HG02623 (cell line): ENCODE measurements around the gene DCTD.

Experiments
- ATAC-seq: cut with Tn5 transposase; IDR thresholded peaks from one replicate; pipeline ENCODE4 v1.9.1; 2021; ENCODE audit warnings: moderate library complexity; ENCODE audit not compliant: unreplicated experiment

DCTD gene

DNA sequence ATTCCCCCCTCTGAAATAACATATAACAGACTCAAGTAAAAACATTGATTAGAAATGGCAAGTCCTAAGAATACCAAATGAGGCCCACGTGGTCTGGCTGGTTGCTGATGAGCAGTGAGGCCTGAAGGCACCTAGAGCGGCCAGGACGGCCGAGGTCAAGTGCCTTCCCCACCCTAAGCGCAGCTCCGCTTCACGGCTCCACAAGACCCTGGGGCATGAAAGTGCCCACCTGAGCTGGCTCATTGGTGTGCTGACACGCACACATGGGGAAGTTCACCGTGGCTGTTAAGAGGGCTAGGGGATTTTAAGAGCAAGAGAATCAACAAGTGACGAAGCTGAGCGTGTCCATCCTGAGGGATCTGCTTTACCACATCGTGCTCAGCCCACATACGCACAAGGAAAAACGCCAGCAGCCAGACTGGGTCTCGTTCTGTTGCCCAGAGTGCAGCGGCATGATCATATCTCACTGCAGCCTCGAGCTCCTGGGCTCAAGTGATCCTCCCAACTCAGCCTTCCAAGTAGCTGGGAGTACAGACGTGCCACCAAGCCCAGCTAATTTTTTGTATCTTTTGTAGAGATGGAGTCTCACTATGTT, 22.4 kb downstream of the DCTD start:
- no peak for ATAC-seq

DNA sequence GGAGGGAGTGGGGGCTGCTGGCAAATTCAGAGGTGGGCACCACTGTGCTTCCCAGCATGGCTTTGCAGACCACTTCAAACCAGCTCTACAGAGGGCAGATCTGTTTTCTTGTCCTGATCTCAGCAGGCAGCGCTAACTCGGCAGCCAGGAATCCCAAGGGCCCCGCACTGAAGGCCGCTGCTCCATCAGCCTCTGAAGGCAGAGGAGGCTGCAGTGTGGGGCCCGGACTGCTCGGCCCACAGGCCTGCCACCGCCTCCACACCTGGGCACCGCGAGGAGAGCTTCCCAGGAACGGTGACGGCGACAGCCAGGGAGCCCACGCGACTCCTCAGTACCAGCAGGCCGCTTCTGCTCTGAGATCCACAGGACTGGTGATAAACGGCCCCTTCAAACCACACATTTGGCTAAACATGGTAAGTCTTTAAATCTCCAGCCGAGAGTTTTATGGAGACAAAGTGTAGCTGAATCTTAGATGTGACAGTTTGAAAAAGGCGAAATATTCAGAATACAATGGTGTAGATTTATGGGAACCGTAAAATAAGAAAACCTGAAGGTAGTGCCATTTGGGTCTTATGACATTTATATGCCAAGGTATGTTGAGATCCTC, 23.6 kb downstream of the DCTD start:
- ATAC-seq = no peak

DNA sequence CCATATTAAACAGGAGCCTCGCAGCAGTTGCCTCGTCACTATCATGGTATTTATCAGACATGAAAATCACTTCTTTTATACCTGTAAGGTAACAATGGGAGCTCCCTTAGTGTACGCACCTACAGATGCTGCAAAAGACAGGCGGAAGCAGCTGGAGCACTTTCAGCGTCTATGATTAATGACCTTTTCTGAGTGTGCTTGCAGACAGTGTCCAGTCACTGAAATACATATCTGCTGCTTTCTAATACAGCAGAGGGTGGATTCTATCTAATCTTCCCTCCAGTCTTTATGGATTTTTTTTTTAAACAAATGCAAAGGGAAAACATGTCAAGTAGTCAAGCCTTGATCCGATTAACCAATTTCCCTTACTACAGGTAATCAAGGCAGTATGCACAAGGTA, 24.1 kb downstream of the DCTD start:
- no peak for ATAC-seq

DNA sequence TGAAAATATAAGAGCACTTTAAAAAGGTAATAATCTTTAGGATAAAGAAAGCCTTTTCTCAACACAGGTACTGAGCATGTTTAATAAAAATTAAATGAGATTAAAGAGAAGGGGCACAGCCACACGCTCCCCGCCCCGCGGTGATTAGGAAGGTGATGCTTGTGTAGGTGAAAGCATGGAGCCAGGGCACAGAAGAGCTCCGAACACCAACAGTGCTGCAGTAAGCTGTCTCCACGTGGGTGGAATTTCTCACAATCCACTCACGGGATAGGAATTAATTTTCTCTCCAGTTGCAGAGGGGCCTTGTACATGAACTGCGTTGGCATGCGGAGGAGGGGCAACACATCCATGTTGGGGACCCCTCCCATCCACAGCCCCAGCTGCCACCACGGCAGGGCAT, 27.0 kb downstream of the DCTD start:
- no peak for ATAC-seq

- ATAC-seq = no peak
Observed at GRCh38 chr4:182888891-182889290, 28.3 kb downstream of the DCTD start.

GRCh38 chr4:182886768-182887167, 30.4 kb downstream of the DCTD start:
- no peak for ATAC-seq

GRCh38 chr4:182886205-182886604, 31.0 kb downstream of the DCTD start:
- ATAC-seq = no peak

DNA sequence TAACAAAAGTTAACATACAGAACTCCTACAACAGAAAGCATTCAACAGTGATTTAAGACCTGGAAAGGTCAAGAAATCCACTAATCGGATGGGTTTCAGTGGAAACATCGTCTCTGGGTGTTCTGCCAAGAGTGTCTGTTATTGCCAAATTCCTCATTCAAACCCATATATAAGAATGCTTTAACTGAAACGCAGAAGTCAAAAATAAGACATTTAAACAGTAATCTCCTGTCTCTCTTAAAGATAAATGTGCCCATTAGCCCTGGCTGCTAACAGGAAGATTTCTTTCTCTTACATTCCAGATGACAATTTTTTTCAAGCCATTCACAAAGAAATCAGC, 31.5 kb downstream of the DCTD start:
- ATAC-seq = no peak

DNA sequence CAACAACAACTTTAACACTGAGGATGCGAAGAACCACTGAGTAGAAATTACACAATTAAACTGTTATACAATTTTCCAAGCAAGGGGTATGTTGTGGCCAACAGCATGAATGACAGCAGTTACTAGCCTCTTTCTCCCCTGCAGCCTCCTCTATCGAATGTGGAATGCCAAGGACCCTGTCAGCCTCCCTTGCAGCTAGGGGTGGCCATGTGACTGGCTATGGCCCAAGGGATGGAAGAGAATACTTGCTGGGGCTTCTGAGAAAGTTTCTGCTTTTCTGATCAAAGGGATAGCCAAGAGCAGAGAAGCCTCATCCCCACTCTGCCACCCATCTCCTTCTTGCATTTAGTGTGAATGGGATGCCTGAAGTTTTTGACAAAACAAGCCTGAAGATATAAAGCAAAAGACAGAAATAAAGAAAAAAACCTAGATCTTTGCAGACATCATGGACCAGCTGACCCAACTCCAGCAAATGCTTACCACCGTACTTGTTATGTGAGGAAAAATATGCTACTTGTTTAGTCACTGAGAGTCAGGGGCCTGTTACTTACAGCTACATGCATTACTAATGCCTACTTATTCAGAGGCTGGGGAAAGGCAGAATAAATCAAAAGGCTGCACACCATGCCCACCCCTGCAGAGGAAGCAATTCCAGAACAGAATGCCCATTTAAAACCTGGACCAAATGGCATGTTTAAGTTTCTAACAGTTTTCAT, 32.0 kb downstream of the DCTD start:
- no peak for ATAC-seq

- ATAC-seq = no peak
Observed at GRCh38 chr4:182884040-182884439, 33.1 kb downstream of the DCTD start.

- no peak for ATAC-seq
Observed at GRCh38 chr4:182883351-182883750, 33.8 kb downstream of the DCTD start.

DNA sequence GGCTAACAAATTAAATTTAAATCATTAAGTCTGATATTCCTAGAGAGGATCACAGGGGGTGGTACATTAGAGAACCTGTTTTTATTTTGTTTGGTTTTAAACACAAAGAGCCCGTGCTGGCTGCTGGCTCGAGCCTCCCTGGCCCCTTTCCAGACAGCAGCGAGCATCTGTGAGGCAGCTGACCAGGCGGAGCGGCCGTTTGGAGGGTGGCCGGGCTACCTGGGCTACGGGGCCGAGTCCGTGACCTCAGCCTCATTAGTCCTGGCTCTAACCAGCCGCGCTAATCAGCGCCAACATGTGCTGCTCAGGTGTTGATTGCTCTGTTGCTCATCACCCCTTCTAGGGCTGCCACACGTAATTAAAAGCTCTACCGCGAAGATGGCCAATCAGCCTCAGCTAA, 35.3 kb downstream of the DCTD start:
- ATAC-seq = no peak

- no peak for ATAC-seq
Observed at GRCh38 chr4:182880387-182881356, 36.5 kb downstream of the DCTD start.

GRCh38 chr4:182879913-182880312, 37.3 kb downstream of the DCTD start:
- ATAC-seq = no peak

DNA sequence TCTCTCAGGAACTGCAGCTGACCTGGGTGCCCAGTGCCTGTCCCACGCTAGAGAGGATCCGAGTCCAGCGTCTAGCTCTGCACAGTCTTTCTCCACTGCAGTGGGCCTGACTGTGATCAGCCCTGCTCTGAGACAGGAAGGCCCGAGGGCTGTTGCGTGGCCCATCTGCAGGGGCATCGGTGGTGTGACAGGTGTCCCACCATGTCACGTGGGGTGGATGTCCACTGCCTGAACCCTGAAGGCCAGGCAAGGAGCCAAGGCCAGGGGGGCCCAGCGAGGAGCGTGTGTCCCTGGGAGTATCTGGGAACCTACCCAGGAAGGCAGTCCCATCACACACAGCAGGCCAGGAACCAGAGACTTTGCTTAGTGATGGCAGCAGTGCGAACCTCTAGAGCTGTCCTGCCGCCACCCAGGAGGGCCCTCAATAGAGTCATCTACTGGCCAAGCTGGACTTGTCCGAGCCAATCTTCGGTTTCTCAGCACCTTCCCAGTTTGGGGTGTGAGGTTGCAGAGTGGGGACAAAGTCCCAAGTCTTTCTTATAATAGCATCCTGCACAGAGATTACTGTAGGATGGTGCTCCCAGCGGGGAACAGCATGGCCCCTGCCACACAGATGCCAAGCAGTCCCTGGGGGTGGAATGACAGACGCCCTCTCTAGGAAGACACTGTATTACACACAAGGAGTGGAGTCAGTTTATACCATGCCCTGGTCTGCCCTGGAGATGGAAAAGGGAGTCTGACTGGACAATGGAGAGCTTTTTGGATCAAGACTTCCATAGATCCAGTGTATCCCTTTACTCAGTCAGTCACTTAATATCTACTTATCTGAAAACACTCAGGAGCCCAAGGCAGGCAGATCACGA, 38.3 kb downstream of the DCTD start:
- ATAC-seq = no peak

- ATAC-seq = no peak
Observed at GRCh38 chr4:182877326-182877883, 39.8 kb downstream of the DCTD start.

GRCh38 chr4:182876427-182876826, 40.8 kb downstream of the DCTD start:
- no peak for ATAC-seq

- no peak for ATAC-seq
Observed at GRCh38 chr4:182875453-182876405, 41.5 kb downstream of the DCTD start.

- no peak for ATAC-seq
Observed at GRCh38 chr4:182874797-182875345, 42.3 kb downstream of the DCTD start.
